HepG2 (cell line): ENCODE data around the gene CHST2. TPM values are rescaled to one million over a fixed set of nuclear protein-coding genes. Genes with fewer than 3 reads are reported as not detected.

Source experiments
- ATAC-seq: fragments of 200-7000 bp; cut with Tn5 transposase; 3 replicates; pipeline ENCODE4 v1.9.1; 2020; ENCODE audit warnings: mild to moderate bottlenecking, moderate library complexity
- BruUV-seq: library from RNA; stranded (reverse); fragments of 400-500 nt; replicated peaks from 2 replicates; lab custom pipeline; 2021; lab: Mats Ljungman, UMichigan
- CTCF ChIA-PET: fragments of 300-600 bp; formaldehyde crosslinking; extraction: SDS; loops from one replicate; lab custom pipeline; 2021; ENCODE audit warnings: low total read pairs, inconsistent platforms, low intra/inter-chr PET ratio; lab: Yijun Ruan, JAX
- POLR2A ChIA-PET: fragments of 350-600 bp; sonication (Branson Sonifier 250); formaldehyde crosslinking; loops from one replicate; lab custom pipeline; 2020; ENCODE audit warnings: antibody characterized with exemption, inconsistent platforms; lab: Yijun Ruan, JAX
- DNase-seq: peaks from one replicate; pipeline ENCODE4 v3.0.0-alpha.2; 2015; ENCODE audit warnings: low spot score
- FAIRE-seq: peaks from 3 replicates; lab custom pipeline; 2011; peaks lifted over from hg19 to GRCh38; lab: Jason Lieb, UNC
- H2AFZ ChIP-seq: one replicate; pipeline ENCODE4 v1.6.1; 2011; ENCODE audit warnings: low read length, inconsistent platforms
- H3K27ac ChIP-seq: fragments of 300-600 bp; 3 replicates; pipeline ENCODE4 v1.8.0; 2011; ENCODE audit warnings: mixed run types, mild to moderate bottlenecking, mixed read lengths, low read length, inconsistent platforms; ENCODE audit not compliant: insufficient read depth; ENCODE audit errors: extremely low read length
- H3K27me3 ChIP-seq, 2 experiments: fragments of 200-600 bp in 1 of 2; 2 replicates in 1 of 2; 3 replicates in 1 of 2; pipeline versions ENCODE4 v1.6.0 to v1.8.0; 2011; ENCODE audit warnings: low read length in 2 of 2, mild to moderate bottlenecking in 2 of 2, moderate library complexity in 2 of 2, inconsistent platforms in 1 of 2; ENCODE audit not compliant: insufficient read depth in 2 of 2, control insufficient read depth in 1 of 2
- H3K36me3 ChIP-seq, 2 experiments: fragments of 200-600 bp in 1 of 2; replicated peaks in 1 of 2; 2 replicates in 1 of 2; 3 replicates in 1 of 2; pipeline versions ENCODE4 v1.5.1 to v1.8.0; 2011; ENCODE audit warnings: low read length in 2 of 2, inconsistent platforms in 1 of 2; ENCODE audit not compliant: insufficient read depth in 2 of 2, control insufficient read depth in 1 of 2
- H3K4me1 ChIP-seq: 2 replicates; pipeline ENCODE4 v1.5.1; 2012; ENCODE audit warnings: low read length, inconsistent platforms; ENCODE audit not compliant: insufficient read depth
- H3K4me2 ChIP-seq: 2 replicates; pipeline ENCODE4 v1.6.0; 2011; ENCODE audit warnings: low read depth, low read length, inconsistent platforms
- H3K4me3 ChIP-seq, 3 experiments: fragments of 200-600 bp in 1 of 3; sonication (generic), shearing (Covaris generic) in 1 of 3; replicated peaks in 1 of 3; 2 replicates each; pipeline ENCODE4 v1.5.1; 2011 to 2016; ENCODE audit warnings: low read length in 3 of 3, inconsistent platforms in 2 of 3, low read depth in 2 of 3, mild to moderate bottlenecking in 2 of 3, control low read depth in 1 of 3, mixed read lengths in 1 of 3; ENCODE audit not compliant: insufficient read depth in 1 of 3
- H3K79me2 ChIP-seq: one replicate; pipeline ENCODE4 v1.6.1; 2011; ENCODE audit warnings: low read length, inconsistent platforms; ENCODE audit not compliant: insufficient read depth
- H3K9ac ChIP-seq: 2 replicates; pipeline ENCODE4 v1.6.0; 2011; ENCODE audit warnings: mild to moderate bottlenecking, low read depth, low read length, inconsistent platforms; ENCODE audit not compliant: insufficient read depth
- H3K9me3 ChIP-seq: 2 replicates; pipeline ENCODE4 v1.5.1; 2012; ENCODE audit warnings: mild to moderate bottlenecking, low read length
- H4K20me1 ChIP-seq: 2 replicates; pipeline ENCODE4 v1.6.0; 2011; ENCODE audit warnings: inconsistent platforms, mild to moderate bottlenecking, low read length, moderate library complexity; ENCODE audit not compliant: insufficient read depth
- FOXA1 ChIP-seq, 2 experiments: fragments of 450-650 bp in 1 of 2; sonication (generic) in 1 of 2; formaldehyde crosslinking in 1 of 2; IDR thresholded peaks; 2 replicates each; pipeline versions ENCODE4 v1.4.0 to v1.6.1; 2016 to 2020; ENCODE audit warnings: missing genetic modification reagents in 1 of 2
- GATA4 ChIP-seq: sonication (generic); IDR thresholded peaks from 2 replicates; pipeline ENCODE4 v1.6.1; 2016; ENCODE audit warnings: antibody characterized with exemption, low read depth, borderline replicate concordance
- GTF2F1 ChIP-seq: fragments of 150-350 bp; IDR thresholded peaks from 2 replicates; pipeline ENCODE4 v1.6.1; 2014; ENCODE audit warnings: low read length
- HNRNPH1 ChIP-seq: fragments of 200-400 bp; formaldehyde crosslinking; optimal IDR thresholded peaks from 2 replicates; pipeline ENCODE3; 2017; ENCODE audit warnings: mild to moderate bottlenecking, low read depth, low read length
- HOXD1 ChIP-seq: sonication (generic); formaldehyde crosslinking; IDR thresholded peaks from 2 replicates; pipeline ENCODE4 v1.5.0; 2020; ENCODE audit warnings: missing genetic modification reagents
- TFDP2 ChIP-seq: sonication (generic); formaldehyde crosslinking; IDR thresholded peaks from 2 replicates; pipeline ENCODE4 v1.4.0; 2020; ENCODE audit warnings: missing genetic modification reagents
- ZNF275 ChIP-seq: sonication (generic); formaldehyde crosslinking; IDR thresholded peaks from 2 replicates; pipeline ENCODE4 v1.8.0; 2022; ENCODE audit warnings: missing genetic modification reagents, mild to moderate bottlenecking, inconsistent platforms, borderline replicate concordance
- ZNF30 ChIP-seq: sonication (generic); formaldehyde crosslinking; IDR thresholded peaks from 2 replicates; pipeline ENCODE4 v1.5.0; 2020; ENCODE audit warnings: mild to moderate bottlenecking, missing genetic modification reagents
- ZNF337 ChIP-seq: sonication (generic); formaldehyde crosslinking; IDR thresholded peaks from 2 replicates; pipeline ENCODE4 v1.5.1; 2020; ENCODE audit warnings: missing genetic modification reagents, low read depth, mild to moderate bottlenecking, borderline replicate concordance
- ZNF513 ChIP-seq: sonication (generic); formaldehyde crosslinking; conservative IDR thresholded peaks from 2 replicates; pipeline ENCODE4 v1.5.0; 2020; ENCODE audit warnings: missing genetic modification reagents
- ZNF556 ChIP-seq: sonication (generic); formaldehyde crosslinking; IDR thresholded peaks from 2 replicates; pipeline ENCODE4 v1.4.0; 2020; ENCODE audit warnings: mild to moderate bottlenecking, missing genetic modification reagents, borderline replicate concordance
- ZNF562 ChIP-seq: sonication (generic); formaldehyde crosslinking; IDR thresholded peaks from 2 replicates; pipeline ENCODE4 v1.8.0; 2022; ENCODE audit warnings: missing genetic modification reagents, borderline replicate concordance
- WGBS: methylation state at CpG from one replicate; pipeline ENCODE4 v1.1.6; 2017; ENCODE audit warnings: low lambda C conversion rate; 5-methylcytosine and 5-hydroxymethylcytosine counted together
- in situ Hi-C: cut with HindIII; loops from 2 replicates; pipeline ENCODE4 v1.10.0; 2017; ENCODE audit warnings: low pct_unique_long_range_greater_than_20kb; ENCODE audit not compliant: extremely low pct_ligation_motif_present
- intact Hi-C: fragments of 100-400 bp; cut with micrococcal nuclease; formaldehyde crosslinking; loops from one replicate; pipeline ENCODE4 v1.10.0; 2022; ENCODE audit not compliant: unreplicated experiment
- polyA plus RNA-seq, 8 experiments: library from polyadenylated mRNA; depleted of rRNA in 3 of 8; stranded (reverse) in 7 of 8; unstranded in 1 of 8; fragments of >200 nt; fragmentation: Illumina TruSeq in 4 of 8; extraction: Trizol in 4 of 8; gene quantifications; 2 replicates each; pipeline versions ENCODE4 v1.2.1 to v1.2.3, GENCODE V29; 2011 to 2016; ENCODE audit warnings: low read depth in 4 of 8, missing spikeins in 1 of 8, mixed read lengths in 1 of 8; ENCODE audit not compliant: insufficient read depth in 1 of 8
- total RNA-seq, 5 experiments: library from RNA; depleted of rRNA; stranded (reverse); fragments of >200 nt; fragmentation: Illumina TruSeq; extraction: Trizol; gene quantifications; 2 replicates each; pipeline ENCODE4 v1.2.3, GENCODE V29; 2016; ENCODE audit warnings: low read depth in 1 of 5
- TF ChIP-seq, protein P1 (sequence below): sonication (generic); formaldehyde crosslinking; IDR thresholded peaks from 2 replicates; pipeline ENCODE4 v1.8.1; 2022; ENCODE audit warnings: mild to moderate bottlenecking, missing genetic modification reagents

The CHST2 gene
- total and polyA plus RNA-seq, 2 of the 13 experiments (the other 11 are each of a cell fraction or from before 2014, with no cell fraction given) = not detected

DNA sequence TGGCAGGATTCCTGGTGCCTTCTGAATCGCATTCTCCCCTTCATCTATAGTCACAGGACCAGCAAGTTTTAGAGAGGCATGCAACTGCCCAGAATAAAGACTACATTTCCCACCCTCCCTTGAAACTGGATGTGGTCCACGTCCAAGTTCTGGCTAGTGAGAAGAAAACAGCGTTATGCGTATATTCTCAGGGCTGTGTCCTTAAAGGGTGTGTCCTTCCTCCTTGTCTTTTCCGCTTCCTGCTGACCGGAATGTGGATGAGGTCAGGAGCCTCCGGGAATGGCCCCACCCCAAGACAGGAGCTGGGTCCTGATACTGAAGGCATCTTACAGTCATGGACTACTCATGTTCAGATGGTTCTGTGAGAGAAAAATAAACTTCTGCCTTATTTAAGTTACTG, 20.2 kb downstream of the CHST2 start:
- no peaks in the 10 kb centered on the region for H3K4me1 ChIP-seq
- no peaks in the 10 kb centered on the region for H3K79me2 ChIP-seq
- no peak overlapping the region for H2AFZ ChIP-seq
- no peak for FAIRE-seq
- no peak overlapping the region for H3K4me2 ChIP-seq
- in situ Hi-C loops = no loop called here
- TF ChIP-seq GATA4 (no peak), GTF2F1 (no peak), ZNF337 (CRISPR knock-in tag) (no peak), ZNF562 (CRISPR knock-in tag) (no peak), HNRNPH1 (no peak), FOXA1 (IDR thresholded peaks at IDR 0.05) (no peak), FOXA1 (CRISPR knock-in tag; IDR thresholded peaks at IDR 0.05) (no peak), ZNF513 (CRISPR knock-in tag) (no peak), ZNF556 (CRISPR knock-in tag) (no peak), ZNF275 (CRISPR knock-in tag) (no peak), TFDP2 (CRISPR knock-in tag) (no peak), ZNF30 (no peak), HOXD1 (CRISPR knock-in tag) (no peak)
- TF ChIP-seq, protein P1, sequence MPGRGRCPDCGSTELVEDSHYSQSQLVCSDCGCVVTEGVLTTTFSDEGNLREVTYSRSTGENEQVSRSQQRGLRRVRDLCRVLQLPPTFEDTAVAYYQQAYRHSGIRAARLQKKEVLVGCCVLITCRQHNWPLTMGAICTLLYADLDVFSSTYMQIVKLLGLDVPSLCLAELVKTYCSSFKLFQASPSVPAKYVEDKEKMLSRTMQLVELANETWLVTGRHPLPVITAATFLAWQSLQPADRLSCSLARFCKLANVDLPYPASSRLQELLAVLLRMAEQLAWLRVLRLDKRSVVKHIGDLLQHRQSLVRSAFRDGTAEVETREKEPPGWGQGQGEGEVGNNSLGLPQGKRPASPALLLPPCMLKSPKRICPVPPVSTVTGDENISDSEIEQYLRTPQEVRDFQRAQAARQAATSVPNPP (CRISPR knock-in tag) = no peak
- ATAC-seq = no peak
- H3K27ac ChIP-seq = no peak overlapping the region
- DNase-seq = no peak
- no peaks in the 10 kb centered on the region for H4K20me1 ChIP-seq
- no peaks in the 10 kb centered on the region for H3K36me3 ChIP-seq
- intact Hi-C loops = no loop called here
- ChIA-PET CTCF (no interaction called here), POLR2A (no interaction called here)
- no peak overlapping the region for H3K4me3 ChIP-seq
- H3K27me3 ChIP-seq = peaks cover 0 to 2% of the 10 kb centered on the region in 2 experiments; a peak in 2 of 5 replicates
- no peak overlapping the region for H3K9ac ChIP-seq
- WGBS = 22% methylated on average over 6 of the region's 7 CpGs
- no peaks in the 10 kb centered on the region for H3K9me3 ChIP-seq
- BruUV-seq = no TSS peak
